ENCODE measurements around the gene SMG9. TPM values are rescaled to one million over a fixed set of nuclear protein-coding genes. Genes with fewer than 3 reads are reported as not detected.

The SMG9 gene
- total RNA-seq, 3 donors from 2014 or later (not counting 1 experiment from before 2014, with no cell fraction given) = 23.3 to 37.4 (median 28.3) TPM

DNA sequence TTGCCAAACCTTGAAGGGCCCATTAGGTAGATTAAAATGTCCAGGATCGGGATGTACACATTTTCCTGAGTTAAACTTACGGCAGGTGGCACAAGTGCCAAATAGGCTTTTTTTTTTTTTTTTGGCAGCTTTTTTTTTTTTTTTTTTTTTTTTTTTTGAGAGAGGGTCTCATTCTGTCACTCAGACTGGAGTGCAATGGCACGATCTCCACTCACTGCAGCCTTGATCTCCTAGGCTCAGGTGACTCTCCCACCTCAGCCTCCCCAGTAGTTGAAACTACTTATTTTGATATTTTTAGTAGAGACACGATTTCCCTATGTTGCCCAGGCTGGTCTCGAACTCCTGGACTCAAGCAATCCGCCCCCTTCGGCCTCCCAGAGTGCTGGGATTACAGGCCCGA is 29.9 kb downstream of the SMG9 start:
- H3K27me3 Mint-ChIP-seq (ENCODE audit: low read depth in 2 of 2) = no peaks in the 10 kb centered on the region
- Histone ChIP-seq H3K36me3 (ENCODE audit: control insufficient read depth, insufficient read depth, low read length) (peaks cover 16% of the 10 kb centered on the region), H3K27ac (ENCODE audit: low read length) (no peak overlapping the region), H3K27me3 (ENCODE audit: control insufficient read depth, insufficient read depth, low read length) (no peaks in the 10 kb centered on the region), H3K4me1 (ENCODE audit: control insufficient read depth, insufficient read depth, low read length) (peaks cover 11% of the 10 kb centered on the region), H3K4me3 (ENCODE audit: low read length) (no peak overlapping the region), H3K9me3 (ENCODE audit: control insufficient read depth, insufficient read depth, low read length) (no peaks in the 10 kb centered on the region)
- no peaks in the 10 kb centered on the region for H3K4me1 Mint-ChIP-seq
- no peak overlapping the region for H3K27ac Mint-ChIP-seq
- intact Hi-C loops (cut with micrococcal nuclease) = no loop called here
- H3K36me3 Mint-ChIP-seq = no peaks in the 10 kb centered on the region
- no peak for DNase-seq
- 87% methylated on average over 6 of the region's 8 CpGs for WGBS (ENCODE audit: insufficient coverage)
- TF ChIP-seq, protein P1, sequence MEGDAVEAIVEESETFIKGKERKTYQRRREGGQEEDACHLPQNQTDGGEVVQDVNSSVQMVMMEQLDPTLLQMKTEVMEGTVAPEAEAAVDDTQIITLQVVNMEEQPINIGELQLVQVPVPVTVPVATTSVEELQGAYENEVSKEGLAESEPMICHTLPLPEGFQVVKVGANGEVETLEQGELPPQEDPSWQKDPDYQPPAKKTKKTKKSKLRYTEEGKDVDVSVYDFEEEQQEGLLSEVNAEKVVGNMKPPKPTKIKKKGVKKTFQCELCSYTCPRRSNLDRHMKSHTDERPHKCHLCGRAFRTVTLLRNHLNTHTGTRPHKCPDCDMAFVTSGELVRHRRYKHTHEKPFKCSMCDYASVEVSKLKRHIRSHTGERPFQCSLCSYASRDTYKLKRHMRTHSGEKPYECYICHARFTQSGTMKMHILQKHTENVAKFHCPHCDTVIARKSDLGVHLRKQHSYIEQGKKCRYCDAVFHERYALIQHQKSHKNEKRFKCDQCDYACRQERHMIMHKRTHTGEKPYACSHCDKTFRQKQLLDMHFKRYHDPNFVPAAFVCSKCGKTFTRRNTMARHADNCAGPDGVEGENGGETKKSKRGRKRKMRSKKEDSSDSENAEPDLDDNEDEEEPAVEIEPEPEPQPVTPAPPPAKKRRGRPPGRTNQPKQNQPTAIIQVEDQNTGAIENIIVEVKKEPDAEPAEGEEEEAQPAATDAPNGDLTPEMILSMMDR (IDR thresholded peaks at IDR 0.05) = no peak
- no peak overlapping the region for H3K4me3 Mint-ChIP-seq
- no peaks in the 10 kb centered on the region for H3K9me3 Mint-ChIP-seq
- no peak for ATAC-seq

DNA sequence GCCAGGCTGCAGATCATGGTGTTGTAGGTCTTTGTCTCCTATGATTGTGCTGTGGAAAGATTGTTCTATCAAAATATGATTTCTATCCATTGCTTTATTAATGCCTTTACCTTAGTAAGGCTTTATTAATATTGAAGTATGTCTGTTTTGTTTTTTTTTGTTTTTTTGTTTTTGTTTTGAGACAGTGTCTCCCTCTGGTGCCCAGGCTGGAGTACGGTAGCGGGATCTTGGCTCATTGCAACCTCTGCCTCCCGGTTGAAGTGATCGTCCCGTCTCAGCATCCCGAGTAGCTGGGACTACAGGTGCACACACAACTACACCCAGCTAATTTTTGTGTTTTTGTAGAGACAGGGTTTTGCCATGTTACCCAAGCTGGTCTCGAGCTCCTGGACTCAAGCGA is 31.2 kb downstream of the SMG9 start:
- Mint-ChIP-seq H3K27me3 (ENCODE audit: low read depth in 2 of 2) (no peaks in the 10 kb centered on the region), H3K4me3 (no peak overlapping the region), H3K36me3 (no peaks in the 10 kb centered on the region), H3K9me3 (no peaks in the 10 kb centered on the region), H3K4me1 (no peaks in the 10 kb centered on the region), H3K27ac (no peak overlapping the region)
- Histone ChIP-seq H3K9me3 (ENCODE audit: control insufficient read depth, insufficient read depth, low read length) (no peaks in the 10 kb centered on the region), H3K27me3 (ENCODE audit: control insufficient read depth, insufficient read depth, low read length) (no peaks in the 10 kb centered on the region), H3K4me1 (ENCODE audit: control insufficient read depth, insufficient read depth, low read length) (peaks cover 11% of the 10 kb centered on the region), H3K4me3 (ENCODE audit: low read length) (no peak overlapping the region), H3K27ac (ENCODE audit: low read length) (no peak overlapping the region), H3K36me3 (ENCODE audit: control insufficient read depth, insufficient read depth, low read length) (peaks cover 6% of the 10 kb centered on the region)
- intact Hi-C loops (cut with micrococcal nuclease) = no loop called here
- DNase-seq = no peak
- 94% methylated on average over 8 of the region's 8 CpGs for WGBS (ENCODE audit: insufficient coverage)
- TF ChIP-seq, protein P1 (IDR thresholded peaks at IDR 0.05) = no peak
- no peak for ATAC-seq

DNA sequence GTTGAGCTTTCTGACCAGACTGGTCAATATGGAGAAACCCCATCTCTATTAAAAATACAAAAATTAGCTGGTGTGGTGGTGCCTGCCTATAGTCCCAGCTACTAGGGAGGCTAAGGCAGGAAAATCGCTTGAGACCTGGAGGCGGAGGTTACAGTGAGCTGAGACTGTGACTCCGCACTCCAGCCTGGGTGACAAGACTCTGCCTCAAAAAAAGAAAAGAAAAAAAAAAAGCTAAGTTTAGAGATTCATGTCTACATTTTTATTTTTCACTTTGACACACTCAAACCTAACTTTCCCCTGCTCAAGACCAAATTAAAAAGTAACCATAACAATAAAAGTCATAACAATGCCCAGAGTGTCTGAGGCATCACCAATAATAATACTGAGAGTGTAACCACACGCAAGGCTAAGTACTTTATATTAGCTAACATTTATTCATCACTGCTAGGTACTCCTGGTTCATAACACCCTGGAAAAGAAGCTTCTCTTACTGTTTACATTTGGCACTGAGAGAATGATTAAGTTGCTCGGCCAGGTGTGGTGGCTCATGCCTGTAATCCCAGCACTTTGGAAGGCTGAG is 33.2 kb downstream of the SMG9 start:
- H3K4me3 Mint-ChIP-seq = no peak overlapping the region
- TF ChIP-seq, protein P1 (IDR thresholded peaks at IDR 0.05) = no peak

DNA sequence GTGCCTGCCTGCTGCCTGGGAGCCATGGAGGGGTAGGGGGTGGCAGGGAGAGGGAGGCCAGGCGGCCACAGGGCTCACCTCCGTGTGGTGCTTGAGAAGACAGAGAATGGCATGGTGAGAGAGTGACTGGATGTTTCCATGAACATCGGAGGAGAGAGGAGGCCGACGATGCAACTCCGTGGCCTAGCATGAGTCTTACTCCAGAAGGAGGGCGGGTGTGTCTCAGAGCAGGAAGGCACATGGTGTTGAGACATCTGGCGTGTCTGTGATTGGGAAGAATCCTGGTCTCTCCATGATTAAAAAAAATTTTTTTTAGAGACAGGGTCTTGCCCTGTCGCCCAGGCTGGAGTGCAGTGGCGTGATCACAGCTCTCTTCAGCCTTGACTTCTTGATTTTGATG is 33.8 kb downstream of the SMG9 start:
- DNase-seq = no peak
- Histone ChIP-seq H3K27me3 (ENCODE audit: control insufficient read depth, insufficient read depth, low read length) (no peaks in the 10 kb centered on the region), H3K4me3 (ENCODE audit: low read length) (no peak overlapping the region), H3K36me3 (ENCODE audit: control insufficient read depth, insufficient read depth, low read length) (no peaks in the 10 kb centered on the region), H3K27ac (ENCODE audit: low read length) (no peak overlapping the region), H3K4me1 (ENCODE audit: control insufficient read depth, insufficient read depth, low read length) (peaks cover 5% of the 10 kb centered on the region), H3K9me3 (ENCODE audit: control insufficient read depth, insufficient read depth, low read length) (no peaks in the 10 kb centered on the region)
- Mint-ChIP-seq H3K4me3 (no peak overlapping the region), H3K27me3 (ENCODE audit: low read depth in 2 of 2) (no peaks in the 10 kb centered on the region), H3K4me1 (no peaks in the 10 kb centered on the region), H3K27ac (no peak overlapping the region), H3K9me3 (no peaks in the 10 kb centered on the region), H3K36me3 (no peaks in the 10 kb centered on the region)
- intact Hi-C loops (cut with micrococcal nuclease) = no loop called here
- TF ChIP-seq, protein P1 (IDR thresholded peaks at IDR 0.05) = no peak
- WGBS (ENCODE audit: insufficient coverage) = 92% methylated on average over 10 of the region's 10 CpGs
- ATAC-seq = no peak

More for the DNA sequence above, 33.2 kb downstream of the SMG9 start:
- H3K27ac ChIP-seq (ENCODE audit: low read length) = no peak overlapping the region
- no peak for DNase-seq
- WGBS (ENCODE audit: insufficient coverage) = 88% methylated on average over 5 of the region's 5 CpGs
- H3K9me3 ChIP-seq (ENCODE audit: control insufficient read depth, insufficient read depth, low read length) = no peaks in the 10 kb centered on the region
- peaks cover 5% of the 10 kb centered on the region for H3K4me1 ChIP-seq (ENCODE audit: control insufficient read depth, insufficient read depth, low read length)
- Mint-ChIP-seq H3K27ac (no peak overlapping the region), H3K4me1 (no peaks in the 10 kb centered on the region), H3K36me3 (no peaks in the 10 kb centered on the region), H3K9me3 (no peaks in the 10 kb centered on the region), H3K27me3 (ENCODE audit: low read depth in 2 of 2) (no peaks in the 10 kb centered on the region)
- no peaks in the 10 kb centered on the region for H3K27me3 ChIP-seq (ENCODE audit: control insufficient read depth, insufficient read depth, low read length)
- no peak for ATAC-seq
- no peak overlapping the region for H3K4me3 ChIP-seq (ENCODE audit: low read length)
- intact Hi-C loops (cut with micrococcal nuclease) = no loop called here
- no peaks in the 10 kb centered on the region for H3K36me3 ChIP-seq (ENCODE audit: control insufficient read depth, insufficient read depth, low read length)

Data from natural killer cell (primary cell).